ENCODE measurements around the gene UXT.
A peak's percentile ranks its signal among the peaks of the same experiment; 100 is the strongest.

Gene UXT

GRCh38 chrX:47646636-47647035 is 12.3 kb downstream of the UXT start (continued):
- no peak for TF ChIP-seq ZBTB26 (tag by site-specific recombination; optimal IDR thresholded peaks at IDR 0.05)
- no peak for TF ChIP-seq ZNF571 (tag by site-specific recombination; IDR thresholded peaks at IDR 0.05)
- TF ChIP-seq ZEB2 (tag by site-specific recombination; IDR thresholded peaks at IDR 0.05), result no peak
- TF ChIP-seq ZNF624 (tag by site-specific recombination; IDR thresholded peaks at IDR 0.05), result no peak
- no peak for TF ChIP-seq ZNF830 (tag by site-specific recombination; IDR thresholded peaks at IDR 0.05; ENCODE audit: low read depth)
- no peak for TF ChIP-seq ZNF792 (tag by site-specific recombination; IDR thresholded peaks at IDR 0.05)
- TF ChIP-seq ZNF843 (tag by site-specific recombination; IDR thresholded peaks at IDR 0.05), result no peak

- Histone ChIP-seq H3K4me1 (ENCODE audit: control insufficient read depth, insufficient read depth, low read length) (peaks cover 8% of the 10 kb centered on the region), H3K36me3 (ENCODE audit: control insufficient read depth in 2 of 2, insufficient read depth in 1 of 2, low read length in 2 of 2) (peaks cover 5 to 58% of the 10 kb centered on the region in 2 experiments), H3K9me3 (ENCODE audit: control insufficient read depth, insufficient read depth, low read depth, low read length) (peaks cover 4% of the 10 kb centered on the region; the same call in 1 of the 2 replicates), H3K4me3 (ENCODE audit: low read depth, low read length) (no peak overlapping the region), H3K27ac (ENCODE audit: extremely low read depth, low read depth, low read length) (no peak overlapping the region)
- ChIA-PET POLR2A (no interaction called here), CTCF (interaction anchor here (0.6 to 1.2 kb wide), 3 partner anchors 22 to 150 kb away, joined by 3 to 5 read pairs (median 3); no protein-coding TSS in a partner anchor)
- TF ChIP-seq ZNF623 (tag by site-specific recombination; IDR thresholded peaks at IDR 0.05) (peak; percentile 30; the same call in 1 of the 2 replicates), ZSCAN23 (tag by site-specific recombination; IDR thresholded peaks at IDR 0.05) (no peak)
These were observed 13.4 kb downstream of the UXT start for GRCh38 chrX:47645530-47645929.

GRCh38 chrX:47644557-47645091 is 14.4 kb downstream of the UXT start:
- TF ChIP-seq YY2 (tag by site-specific recombination; IDR thresholded peaks at IDR 0.05) (no peak), CTCF (tag by site-specific recombination; IDR thresholded peaks at IDR 0.05) (0 out of 2 replicates have a peak, but pooled peaks have one; percentile 18)
- ChIA-PET CTCF (interaction anchor here (0.6 to 1.7 kb wide), 15 partner anchors 8 to 260 kb away, joined by 3 to 9 read pairs (median 4); no protein-coding TSS in a partner anchor), POLR2A (no interaction called here)

GRCh38 chrX:47643926-47644325 is 15.1 kb downstream of the UXT start:
- ChIA-PET CTCF (interaction anchor here (0.6 to 1.7 kb wide), 14 partner anchors 8 to 259 kb away, joined by 3 to 9 read pairs (median 4); partner anchors contain the start of gene TIMP1), POLR2A (no interaction called here)
- Histone ChIP-seq H3K9me3 (ENCODE audit: control insufficient read depth, insufficient read depth, low read depth, low read length) (peaks cover 4% of the 10 kb centered on the region; the same call in 1 of the 2 replicates), H3K36me3 (ENCODE audit: control insufficient read depth in 2 of 2, insufficient read depth in 1 of 2, low read length in 2 of 2) (peaks cover 17 to 71% of the 10 kb centered on the region in 2 experiments), H3K4me1 (ENCODE audit: control insufficient read depth, insufficient read depth, low read length) (peaks cover 6% of the 10 kb centered on the region), H3K4me3 (ENCODE audit: low read depth, low read length) (no peak overlapping the region), H3K27ac (ENCODE audit: extremely low read depth, low read depth, low read length) (no peak overlapping the region)
- no peak for TF ChIP-seq ZNF266 (tag by site-specific recombination; IDR thresholded peaks at IDR 0.05; ENCODE audit: low read depth)
- TF ChIP-seq ZBTB17 (tag by site-specific recombination; IDR thresholded peaks at IDR 0.05), result no peak
- no peak for TF ChIP-seq KLF10 (tag by site-specific recombination; IDR thresholded peaks at IDR 0.05)
- no peak for TF ChIP-seq SP3 (tag by site-specific recombination; IDR thresholded peaks at IDR 0.05)
- no peak for TF ChIP-seq SCRT2 (tag by site-specific recombination; IDR thresholded peaks at IDR 0.05)
- no peak for TF ChIP-seq ZNF571 (tag by site-specific recombination; IDR thresholded peaks at IDR 0.05)
- TF ChIP-seq BCL6B (tag by site-specific recombination; IDR thresholded peaks at IDR 0.05), result no peak
- TF ChIP-seq FEZF1 (tag by site-specific recombination; IDR thresholded peaks at IDR 0.05), result no peak
- no peak for TF ChIP-seq HIC1 (tag by site-specific recombination; IDR thresholded peaks at IDR 0.05)
- no peak for TF ChIP-seq ZBTB10 (tag by site-specific recombination; IDR thresholded peaks at IDR 0.05)
- no peak for TF ChIP-seq ZNF785 (tag by site-specific recombination; IDR thresholded peaks at IDR 0.05)

More at GRCh38 chrX:47644557-47645091, 14.4 kb downstream of the UXT start:
- Histone ChIP-seq H3K9me3 (ENCODE audit: control insufficient read depth, insufficient read depth, low read depth, low read length) (peaks cover 4% of the 10 kb centered on the region; the same call in 1 of the 2 replicates), H3K27ac (ENCODE audit: extremely low read depth, low read depth, low read length) (no peak overlapping the region), H3K36me3 (ENCODE audit: control insufficient read depth in 2 of 2, insufficient read depth in 1 of 2, low read length in 2 of 2) (peaks cover 13 to 67% of the 10 kb centered on the region in 2 experiments), H3K4me1 (ENCODE audit: control insufficient read depth, insufficient read depth, low read length) (peaks cover 8% of the 10 kb centered on the region), H3K4me3 (ENCODE audit: low read depth, low read length) (no peak overlapping the region)
